GM10847 (cell line): ENCODE measurements around the gene CREB3L1.

ENCODE experiments used
- POLR2A ChIP-seq: IDR thresholded peaks from 2 replicates; pipeline ENCODE4 v1.6.1; 2011; ENCODE audit not compliant: insufficient read length; ENCODE audit errors: extremely low read depth

The CREB3L1 gene

DNA sequence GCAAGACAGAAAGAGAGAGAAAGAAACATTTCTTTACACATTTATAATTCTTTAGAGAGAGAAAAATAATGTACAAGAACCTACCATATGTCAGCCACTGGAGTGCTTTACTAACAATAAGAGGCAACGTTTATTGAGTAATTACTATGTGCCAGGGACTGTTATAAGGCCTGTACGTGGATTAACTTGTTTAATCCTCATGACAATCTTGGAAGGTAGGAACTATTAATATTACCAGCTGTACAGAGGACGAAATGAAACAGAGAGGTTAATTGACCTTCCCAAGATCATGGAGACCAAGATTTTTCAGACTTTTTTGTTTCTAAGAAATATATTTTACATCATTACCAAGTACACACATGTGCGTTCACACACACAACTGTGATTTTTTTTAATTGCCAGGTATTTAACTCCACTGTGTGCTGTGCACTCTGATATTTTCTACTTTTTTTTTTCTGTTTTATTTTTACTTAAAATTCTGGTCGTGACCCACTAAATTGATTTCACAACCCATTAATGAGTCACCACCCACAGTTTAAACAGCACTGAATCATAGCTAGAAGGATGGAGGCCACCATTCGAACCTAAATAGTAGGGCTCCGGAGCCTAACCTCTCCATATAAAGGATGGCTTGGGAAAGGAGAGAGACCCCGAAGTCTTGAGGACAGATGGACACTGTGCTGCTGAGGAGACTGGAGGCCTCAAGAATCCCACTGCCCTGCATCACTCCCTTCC, 21.4 kb downstream of the CREB3L1 start:
- no peak for TF ChIP-seq POLR2A

DNA sequence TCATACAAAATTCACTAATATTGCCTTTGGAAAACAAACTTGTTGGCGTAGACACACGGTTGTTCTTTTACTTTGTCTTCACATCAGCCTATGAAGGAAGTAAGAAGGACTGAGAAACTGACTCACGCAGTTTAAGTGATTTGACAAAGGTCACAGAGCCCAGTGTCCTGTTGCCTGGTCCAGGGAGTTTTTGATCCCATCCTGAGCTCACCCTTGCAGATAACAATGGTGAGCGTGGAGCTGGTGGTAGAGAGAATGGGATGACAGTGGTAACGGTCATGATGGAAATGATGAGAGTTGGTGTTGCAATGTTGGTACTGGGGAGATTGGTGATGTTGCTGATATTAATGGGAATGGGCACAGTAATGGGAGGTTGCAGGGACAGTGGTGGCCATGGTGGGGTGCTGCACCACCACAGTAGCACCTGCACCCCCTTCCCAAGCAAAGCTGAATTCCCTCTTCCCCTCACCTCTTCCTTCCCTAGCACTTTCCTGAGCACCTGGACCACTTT, 22.0 kb downstream of the CREB3L1 start:
- TF ChIP-seq POLR2A, result no peak

DNA sequence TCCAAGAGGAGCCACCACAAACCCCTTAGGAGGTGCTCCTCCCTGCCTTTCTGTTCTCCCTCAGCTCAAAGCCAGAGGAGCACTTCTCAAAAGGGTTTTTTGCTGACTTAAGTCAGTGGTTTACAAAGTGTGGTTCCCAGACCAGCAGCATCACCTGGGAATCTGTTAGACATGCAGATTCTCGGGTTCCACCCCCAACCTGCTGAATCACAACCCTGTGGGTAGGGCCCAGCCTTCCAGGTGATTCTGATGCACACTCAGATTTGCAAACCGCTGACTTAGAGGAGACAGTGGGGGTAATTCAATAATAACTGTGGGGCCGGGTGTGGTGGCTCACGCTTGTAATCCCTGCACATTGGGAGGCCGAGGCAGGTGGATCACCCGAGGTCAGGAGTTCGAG, 22.8 kb downstream of the CREB3L1 start:
- TF ChIP-seq POLR2A, result no peak

DNA sequence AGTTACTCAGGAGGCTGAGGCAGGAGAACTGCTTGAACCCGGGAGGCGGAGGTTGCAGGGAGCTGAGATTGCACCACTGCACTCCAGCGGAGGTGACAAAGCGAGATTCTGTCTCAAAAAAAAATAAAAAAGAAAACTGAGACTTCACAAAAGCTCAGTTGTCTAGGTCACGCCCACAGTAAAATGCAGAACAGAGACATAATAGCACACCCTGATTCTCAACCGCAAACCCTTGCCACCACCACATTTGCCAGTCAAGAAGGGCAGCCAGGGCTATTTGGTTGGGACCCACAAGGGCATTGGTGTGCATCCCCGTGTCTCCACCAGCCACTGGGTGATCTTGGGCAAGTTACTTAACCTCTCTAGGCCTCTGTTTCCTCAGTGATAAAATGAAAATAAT, 25.4 kb downstream of the CREB3L1 start:
- TF ChIP-seq POLR2A, result no peak

DNA sequence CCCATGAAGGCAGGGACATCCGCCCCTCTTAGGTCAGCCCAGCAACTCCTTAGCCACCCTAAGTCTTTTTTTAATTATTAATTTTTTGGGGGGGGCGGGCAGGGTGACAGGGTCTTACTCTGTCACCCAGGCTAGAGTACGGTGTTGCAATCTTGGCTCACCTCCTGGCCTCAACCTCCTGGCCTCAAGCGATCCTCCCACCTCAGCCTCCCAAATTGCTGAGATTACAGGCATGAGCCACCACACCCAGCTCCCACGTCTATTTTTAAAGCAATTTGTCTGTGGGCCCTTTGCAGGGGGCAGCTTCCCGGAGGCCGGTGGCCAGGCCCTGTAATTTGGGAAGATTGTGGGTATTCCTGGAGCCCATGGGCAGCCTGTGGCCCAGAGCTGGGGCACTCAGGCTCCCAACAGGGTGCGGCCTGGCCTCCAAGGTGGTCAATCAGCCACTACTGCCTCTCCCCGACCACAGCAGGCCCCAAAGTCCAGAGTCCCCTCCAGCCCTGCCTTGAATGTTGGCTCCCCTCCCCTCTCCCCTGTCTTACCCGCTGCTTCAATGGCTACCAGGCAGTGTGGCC, 27.2 kb downstream of the CREB3L1 start:
- TF ChIP-seq POLR2A, result no peak

DNA sequence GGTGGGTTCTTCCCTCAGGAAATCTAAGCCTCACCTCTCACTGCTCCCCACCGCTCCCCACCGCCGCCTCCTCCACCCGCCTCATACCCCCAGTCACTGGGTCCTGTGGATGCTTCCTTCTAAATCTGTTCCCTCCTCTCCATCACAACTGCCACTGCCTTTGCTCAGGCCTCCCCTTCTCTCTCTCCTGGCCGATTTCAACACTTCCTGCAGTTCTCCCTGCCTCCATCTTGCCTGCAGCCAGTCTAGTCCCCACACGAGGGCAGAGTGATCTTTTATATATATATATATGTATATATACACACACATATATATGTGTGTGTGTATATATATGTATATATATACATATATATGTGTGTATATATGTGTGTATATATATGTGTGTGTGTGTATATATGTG, 27.8 kb downstream of the CREB3L1 start:
- no peak for TF ChIP-seq POLR2A

DNA sequence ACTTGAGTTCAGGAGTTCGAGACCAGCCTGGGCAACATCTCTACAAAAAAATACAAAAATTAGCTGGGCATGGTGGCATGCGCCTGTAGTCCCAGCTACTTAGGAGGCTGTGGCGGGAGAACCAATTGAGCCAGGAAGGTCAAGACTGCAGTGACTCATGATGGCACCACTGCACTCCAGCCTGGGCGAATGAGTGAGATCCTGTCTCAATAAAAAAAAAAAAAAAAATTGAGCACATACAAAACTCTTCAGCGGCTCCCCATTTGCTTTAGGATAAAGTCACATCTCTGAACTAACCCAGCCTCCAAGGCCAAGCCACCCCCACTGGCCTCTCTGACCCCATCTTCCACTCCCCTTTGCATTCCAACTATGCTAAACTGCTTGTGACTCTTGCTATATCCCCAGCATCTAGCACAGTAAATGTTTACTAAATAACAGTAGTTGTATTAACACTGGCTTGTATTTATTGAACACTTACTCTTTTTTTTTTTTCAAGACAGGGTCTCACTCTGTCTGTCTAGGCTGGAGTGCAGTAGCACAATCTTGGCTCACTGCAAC, 28.9 kb downstream of the CREB3L1 start:
- no peak for TF ChIP-seq POLR2A

DNA sequence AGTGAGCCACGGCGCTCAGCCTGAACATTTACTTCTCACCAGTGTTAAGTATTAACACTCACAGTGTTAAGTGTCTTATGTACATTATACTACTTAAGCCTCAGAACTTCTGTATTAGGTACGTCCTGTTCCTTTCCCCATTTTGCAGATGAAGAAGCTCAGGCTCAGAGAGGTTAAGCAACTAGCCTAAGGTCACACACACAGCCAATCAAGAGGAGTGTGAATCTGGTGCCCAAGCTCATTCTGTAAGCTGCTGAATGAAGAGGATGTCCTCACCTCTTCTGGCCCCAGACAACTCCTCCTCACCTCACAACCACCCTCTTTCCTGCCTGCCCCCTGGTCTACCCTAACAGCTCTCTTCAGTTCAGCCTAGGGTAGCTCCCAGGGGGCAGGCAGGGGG, 29.9 kb downstream of the CREB3L1 start:
- TF ChIP-seq POLR2A, result no peak

DNA sequence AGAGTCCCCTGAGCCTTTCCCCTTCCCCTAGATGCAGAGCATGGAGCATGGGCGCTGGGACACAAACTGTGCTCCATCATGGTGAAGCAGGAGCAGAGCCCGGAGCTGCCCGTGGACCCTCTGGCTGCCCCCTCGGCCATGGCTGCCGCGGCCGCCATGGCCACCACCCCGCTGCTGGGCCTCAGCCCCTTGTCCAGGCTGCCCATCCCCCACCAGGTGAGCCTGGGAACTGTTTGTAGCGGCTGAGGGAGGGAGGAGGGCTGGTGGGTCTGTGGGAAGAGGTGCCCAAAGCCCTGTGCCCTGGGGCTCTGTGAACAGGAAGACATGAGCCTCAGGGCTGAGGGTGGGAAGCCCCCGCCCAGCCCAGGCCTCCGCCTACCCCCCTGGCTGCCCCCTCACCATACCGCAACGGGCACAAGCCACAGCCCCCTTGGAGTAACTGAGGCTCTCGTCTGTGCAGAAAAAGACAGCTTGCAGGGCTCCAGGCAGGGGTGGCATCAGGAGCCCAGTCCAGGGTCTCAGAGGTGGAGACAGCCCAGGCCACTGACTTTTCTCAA, 30.4 kb downstream of the CREB3L1 start:
- no peak for TF ChIP-seq POLR2A

DNA sequence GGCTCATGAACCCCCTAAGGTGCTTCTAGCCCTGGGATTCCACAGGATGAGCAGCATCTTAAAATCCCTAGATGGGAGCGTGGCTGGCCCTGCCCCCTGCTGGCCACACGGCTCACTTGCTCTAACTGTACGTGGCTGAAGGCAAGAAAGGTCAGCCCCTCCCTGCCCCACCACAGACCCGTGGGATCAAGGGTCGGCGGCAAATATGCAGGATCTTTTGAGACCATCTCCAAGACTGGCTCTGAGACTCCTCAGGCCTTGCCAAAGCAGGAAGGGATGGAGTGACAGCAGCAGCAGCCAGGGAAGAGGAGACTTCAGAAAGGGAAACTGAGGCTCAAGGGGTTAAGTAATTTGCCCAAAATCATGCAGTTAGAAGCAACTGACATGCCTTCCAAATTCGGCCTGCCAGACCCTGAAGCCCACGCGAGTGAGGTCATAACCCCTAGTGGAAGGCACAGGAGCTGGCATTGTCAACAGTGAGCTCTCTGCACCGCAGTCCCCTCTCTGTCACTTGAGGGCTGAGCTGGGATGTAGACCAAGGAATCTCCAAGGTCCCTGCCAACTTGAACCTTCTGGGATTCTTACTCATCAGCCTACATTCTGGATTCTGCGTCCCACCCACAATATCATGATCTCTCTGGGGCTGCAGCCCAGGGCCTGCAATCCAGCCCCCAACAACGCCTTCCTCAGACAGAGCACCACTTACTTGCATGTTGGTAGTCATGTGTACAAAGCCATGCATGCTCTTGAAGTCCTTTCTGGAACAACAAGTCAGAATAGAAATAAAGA, 31.4 kb downstream of the CREB3L1 start:
- no peak for TF ChIP-seq POLR2A

DNA sequence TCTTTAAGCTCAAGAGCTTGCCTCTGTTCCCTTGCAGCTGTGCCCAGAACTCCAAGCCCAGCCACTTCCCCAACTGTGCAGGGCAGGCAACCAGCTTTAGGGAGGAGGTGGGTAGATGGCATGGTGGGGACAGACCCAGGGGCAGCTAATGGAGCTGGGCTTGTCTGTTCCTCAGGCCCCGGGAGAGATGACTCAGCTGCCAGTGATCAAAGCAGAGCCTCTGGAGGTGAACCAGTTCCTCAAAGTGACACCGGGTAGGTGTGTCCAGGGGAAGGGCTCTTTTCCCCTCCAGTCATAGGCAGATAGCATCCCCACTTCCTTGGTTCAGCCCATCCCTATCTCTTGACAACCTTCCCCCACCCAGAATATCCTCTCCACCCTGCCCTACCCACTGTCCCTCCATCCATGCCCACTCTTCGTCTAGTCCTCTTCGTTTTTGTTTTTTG, 32.4 kb downstream of the CREB3L1 start:
- TF ChIP-seq POLR2A, result no peak

DNA sequence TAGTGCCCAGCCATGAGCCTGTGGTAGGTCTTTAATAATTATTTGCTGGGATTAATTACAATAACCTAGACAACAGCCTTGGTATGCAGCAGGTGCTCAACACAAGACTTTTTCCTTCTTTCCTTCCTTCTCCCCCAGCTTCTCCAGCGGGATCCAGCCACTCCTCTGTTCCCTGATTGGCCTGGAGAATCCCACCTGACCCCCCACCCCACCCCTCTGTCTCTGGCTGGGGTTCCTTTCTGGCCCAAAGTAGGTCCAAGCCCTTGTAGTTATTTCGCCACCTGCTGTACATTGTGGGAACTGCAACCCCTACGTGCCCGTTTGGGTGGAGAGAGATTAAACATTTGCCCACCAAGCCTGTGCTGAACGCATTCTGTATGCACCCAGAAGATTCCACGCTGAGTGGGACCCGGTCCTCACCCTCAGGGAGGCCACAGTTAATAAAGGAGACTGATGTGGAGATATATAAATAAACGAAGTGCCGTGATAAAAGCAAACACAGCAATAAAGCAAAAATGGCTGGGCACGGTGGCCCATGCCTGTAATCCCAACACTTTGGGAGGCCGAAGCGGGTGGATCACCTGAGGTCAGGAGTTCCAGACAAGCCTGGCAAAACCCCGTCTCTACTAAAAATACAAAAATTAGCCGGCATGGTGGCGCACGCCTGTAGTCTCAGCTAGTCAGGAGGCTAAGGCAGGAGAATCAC, 37.7 kb downstream of the CREB3L1 start:
- TF ChIP-seq POLR2A, result no peak

DNA sequence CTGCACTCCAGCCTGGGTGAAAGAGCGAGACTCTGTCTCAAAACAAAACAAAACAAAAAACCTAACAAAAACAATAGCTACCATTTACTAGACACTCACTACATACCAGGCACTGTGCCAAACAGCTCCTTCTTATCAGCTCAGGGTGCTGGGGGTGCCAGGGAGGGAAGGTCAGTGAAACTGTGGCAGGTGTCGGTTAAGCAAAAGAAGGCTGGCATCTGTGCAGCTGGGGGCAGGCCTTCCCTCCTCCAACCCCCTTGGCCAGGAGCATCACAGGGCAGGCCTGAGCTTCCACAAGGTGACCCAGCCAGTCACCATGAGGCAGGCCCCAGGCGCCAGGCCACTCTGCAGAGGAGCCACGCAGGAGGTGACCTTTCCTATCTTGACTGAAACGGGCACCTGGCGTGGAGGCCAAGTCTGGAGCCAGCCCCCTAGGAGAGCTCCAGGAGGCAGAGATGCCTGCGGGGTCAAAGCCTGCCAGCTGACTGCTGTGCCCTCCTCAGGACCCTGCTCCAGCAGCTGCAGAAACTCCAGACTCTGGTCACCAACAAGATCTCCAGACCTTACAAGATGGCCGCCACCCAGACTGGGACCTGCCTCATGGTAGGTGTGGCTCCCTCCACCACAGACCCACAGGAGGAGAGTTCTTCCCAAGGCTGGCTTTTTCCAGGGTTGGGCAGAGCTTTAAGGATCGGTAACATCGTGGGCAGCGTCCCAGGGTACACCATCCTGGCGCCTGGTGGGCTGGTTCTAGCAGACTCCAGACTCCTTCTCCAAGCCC, 38.5 kb downstream of the CREB3L1 start:
- TF ChIP-seq POLR2A, result no peak

DNA sequence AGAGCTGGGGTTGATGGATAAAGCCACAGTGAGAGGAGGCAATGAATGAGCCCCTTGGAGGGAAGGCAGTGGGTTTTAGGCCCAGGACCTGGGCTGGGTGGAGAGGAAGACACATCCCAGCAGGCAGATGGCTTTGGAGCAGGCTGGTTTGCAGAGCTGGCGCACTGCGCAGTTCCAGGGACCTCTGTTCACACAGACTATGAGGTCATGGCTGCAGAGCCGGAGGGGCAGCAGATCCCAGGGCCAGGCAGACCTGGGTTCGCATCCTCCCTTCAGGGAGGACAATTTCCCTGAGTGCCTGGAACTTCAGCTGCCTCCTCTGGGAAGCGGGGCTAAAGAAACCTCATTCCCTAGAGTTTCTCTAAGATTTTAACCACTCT, 41.6 kb downstream of the CREB3L1 start:
- TF ChIP-seq POLR2A, result no peak
